Measurements from ENCODE around the gene SYT3.

Gene SYT3, protein sequence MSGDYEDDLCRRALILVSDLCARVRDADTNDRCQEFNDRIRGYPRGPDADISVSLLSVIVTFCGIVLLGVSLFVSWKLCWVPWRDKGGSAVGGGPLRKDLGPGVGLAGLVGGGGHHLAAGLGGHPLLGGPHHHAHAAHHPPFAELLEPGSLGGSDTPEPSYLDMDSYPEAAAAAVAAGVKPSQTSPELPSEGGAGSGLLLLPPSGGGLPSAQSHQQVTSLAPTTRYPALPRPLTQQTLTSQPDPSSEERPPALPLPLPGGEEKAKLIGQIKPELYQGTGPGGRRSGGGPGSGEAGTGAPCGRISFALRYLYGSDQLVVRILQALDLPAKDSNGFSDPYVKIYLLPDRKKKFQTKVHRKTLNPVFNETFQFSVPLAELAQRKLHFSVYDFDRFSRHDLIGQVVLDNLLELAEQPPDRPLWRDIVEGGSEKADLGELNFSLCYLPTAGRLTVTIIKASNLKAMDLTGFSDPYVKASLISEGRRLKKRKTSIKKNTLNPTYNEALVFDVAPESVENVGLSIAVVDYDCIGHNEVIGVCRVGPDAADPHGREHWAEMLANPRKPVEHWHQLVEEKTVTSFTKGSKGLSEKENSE

DNA sequence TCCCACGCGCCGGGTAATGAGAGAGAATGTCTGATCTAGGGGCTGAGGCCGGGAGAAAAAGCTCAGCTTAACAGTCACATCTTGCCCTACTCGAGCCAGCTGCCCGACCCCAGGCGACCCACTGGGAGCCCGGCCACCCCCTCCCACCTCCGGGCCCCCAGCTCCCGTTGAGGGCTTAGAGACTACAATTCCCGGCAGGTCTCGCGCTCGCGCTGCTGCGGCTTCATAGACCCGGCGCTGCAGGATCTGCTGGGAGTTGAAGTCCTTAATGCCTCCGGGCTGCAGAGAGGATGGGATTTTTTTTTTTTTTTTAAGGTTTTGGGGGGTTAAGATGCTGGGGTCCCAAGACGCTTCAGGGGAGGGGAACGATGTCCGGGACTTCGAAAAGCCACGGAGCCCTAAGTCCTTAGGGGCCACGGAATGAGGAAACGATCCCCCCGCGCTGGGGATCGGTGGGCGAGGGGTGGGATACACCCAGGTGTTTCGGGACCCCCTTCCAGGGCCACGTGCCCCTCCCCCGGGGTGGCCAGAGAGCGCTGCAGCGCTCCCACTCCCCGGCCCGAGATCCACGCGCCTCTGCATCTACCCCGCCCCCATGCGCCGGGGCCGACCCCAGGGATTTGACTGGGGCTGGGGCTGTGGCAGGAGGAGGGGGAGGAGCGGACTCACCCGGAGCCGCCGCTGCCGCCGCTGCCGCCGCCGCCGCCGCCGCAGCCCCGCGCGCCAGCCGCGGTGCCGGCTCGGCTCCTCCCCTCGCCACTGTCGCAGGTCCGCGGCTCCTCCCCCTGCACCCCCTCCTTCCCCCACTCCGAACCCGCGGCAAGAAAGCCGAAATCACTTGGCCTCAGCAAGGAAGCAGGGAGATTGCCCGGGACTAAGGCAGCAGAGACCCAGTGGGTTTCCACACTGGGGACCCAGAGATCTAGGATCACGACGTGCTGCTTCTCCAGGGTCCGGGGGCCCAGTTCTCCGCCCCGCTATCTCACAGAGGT, at the start of gene SYT3:
Gene SYT3 (minus strand): TSS at position 761 of the 992 bp plus-strand sequence. CDS start 2,470 bp downstream, outside the sequence.
- Histone ChIP-seq H3K27ac (no peak within 1 kb of the TSS), H3K36me3 (no peaks in the 10 kb centered on the region), H3K4me1 (peaks cover 0 to 13% (median 5%) of the 10 kb centered on the region in 4 donors), H3K9me3 (peaks cover 0 to 6% (median 0%) of the 10 kb centered on the region in 3 donors), H3K27me3 (peaks cover 0 to 77% of the 10 kb centered on the region in 2 donors), H3K4me3 (peak within 1 kb of the TSS; percentile 18 to 41)
- TF ChIP-seq, protein P1, sequence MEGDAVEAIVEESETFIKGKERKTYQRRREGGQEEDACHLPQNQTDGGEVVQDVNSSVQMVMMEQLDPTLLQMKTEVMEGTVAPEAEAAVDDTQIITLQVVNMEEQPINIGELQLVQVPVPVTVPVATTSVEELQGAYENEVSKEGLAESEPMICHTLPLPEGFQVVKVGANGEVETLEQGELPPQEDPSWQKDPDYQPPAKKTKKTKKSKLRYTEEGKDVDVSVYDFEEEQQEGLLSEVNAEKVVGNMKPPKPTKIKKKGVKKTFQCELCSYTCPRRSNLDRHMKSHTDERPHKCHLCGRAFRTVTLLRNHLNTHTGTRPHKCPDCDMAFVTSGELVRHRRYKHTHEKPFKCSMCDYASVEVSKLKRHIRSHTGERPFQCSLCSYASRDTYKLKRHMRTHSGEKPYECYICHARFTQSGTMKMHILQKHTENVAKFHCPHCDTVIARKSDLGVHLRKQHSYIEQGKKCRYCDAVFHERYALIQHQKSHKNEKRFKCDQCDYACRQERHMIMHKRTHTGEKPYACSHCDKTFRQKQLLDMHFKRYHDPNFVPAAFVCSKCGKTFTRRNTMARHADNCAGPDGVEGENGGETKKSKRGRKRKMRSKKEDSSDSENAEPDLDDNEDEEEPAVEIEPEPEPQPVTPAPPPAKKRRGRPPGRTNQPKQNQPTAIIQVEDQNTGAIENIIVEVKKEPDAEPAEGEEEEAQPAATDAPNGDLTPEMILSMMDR (IDR thresholded peaks at IDR 0.05): no peak
- intact Hi-C loops (cut with DNase I; ENCODE audit: low total_unique reads): no loop called here
- no peak for DNase-seq

DNA sequence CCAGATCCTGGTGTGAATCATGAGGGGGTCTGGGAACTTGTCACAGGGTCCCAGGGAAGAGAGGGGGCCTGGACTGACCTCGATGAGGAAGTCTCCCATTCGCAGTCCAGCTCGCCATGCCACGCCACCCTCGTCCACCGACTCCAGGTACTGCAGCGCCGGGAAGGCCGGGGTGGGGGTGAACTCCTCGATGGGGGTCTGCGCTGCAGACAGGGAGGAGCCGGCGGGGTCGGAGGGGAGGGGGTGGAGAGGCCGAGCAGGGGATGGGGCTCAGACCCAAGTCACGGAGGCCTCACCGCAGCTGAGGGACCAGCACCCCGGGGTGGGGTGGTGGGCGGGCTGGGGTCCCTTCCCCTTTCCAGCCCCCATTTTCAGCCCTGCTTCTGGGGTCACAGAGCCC, 49.1 kb upstream of the SYT3 start:
- no peak overlapping the region for H3K4me3 ChIP-seq
- no peaks in the 10 kb centered on the region for H3K4me1 ChIP-seq
- intact Hi-C loops (cut with DNase I; ENCODE audit: low total_unique reads): no loop called here
- no peak overlapping the region for H3K27ac ChIP-seq
- no peak for DNase-seq
- TF ChIP-seq, protein P1 (IDR thresholded peaks at IDR 0.05): no peak
- no peaks in the 10 kb centered on the region for H3K36me3 ChIP-seq
- no peaks in the 10 kb centered on the region for H3K9me3 ChIP-seq
- H3K27me3 ChIP-seq: peaks cover 0 to 71% of the 10 kb centered on the region in 2 donors

DNA sequence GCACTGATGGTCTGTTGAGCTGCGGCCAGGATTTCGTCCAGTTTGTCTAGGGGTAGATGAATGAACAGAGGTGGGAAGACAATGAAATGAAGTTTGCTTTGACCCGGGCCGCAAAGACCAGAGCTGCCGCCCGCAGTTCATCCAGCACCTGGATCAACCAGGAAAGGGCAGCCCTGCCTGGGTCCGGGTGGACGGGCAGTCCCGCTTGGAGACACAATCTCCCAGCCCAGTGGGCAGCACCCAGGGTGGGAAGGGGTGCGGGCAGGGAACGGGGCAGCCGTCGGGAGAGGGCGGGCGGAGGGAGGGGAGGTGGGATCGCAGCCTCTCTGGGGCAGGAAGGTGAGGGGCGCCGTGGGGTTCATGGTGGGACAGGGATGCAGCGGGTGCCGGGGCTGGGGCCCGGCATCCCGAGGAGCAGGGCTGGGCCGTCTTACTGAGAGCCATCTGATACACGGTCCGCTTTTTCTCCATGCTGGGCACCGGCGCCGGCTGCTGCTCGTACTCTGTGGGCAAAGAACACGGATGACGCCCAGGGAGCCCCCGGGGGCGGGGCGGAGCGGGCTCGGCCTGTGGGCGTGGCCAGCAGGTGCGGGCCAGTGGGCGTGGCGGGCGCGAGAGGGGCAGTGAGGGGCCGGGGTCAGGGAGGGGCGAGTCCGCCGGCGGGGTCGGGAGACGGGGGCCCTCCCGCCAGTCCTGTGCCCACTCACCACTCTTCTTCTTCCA, 46.8 kb upstream of the SYT3 start:
- Histone ChIP-seq H3K27me3 (peaks cover 0 to 72% of the 10 kb centered on the region in 2 donors), H3K36me3 (no peaks in the 10 kb centered on the region), H3K4me3 (no peak overlapping the region), H3K27ac (no peak overlapping the region), H3K4me1 (no peaks in the 10 kb centered on the region), H3K9me3 (no peaks in the 10 kb centered on the region)
- intact Hi-C loops (cut with DNase I; ENCODE audit: low total_unique reads): no loop called here
- TF ChIP-seq, protein P1 (IDR thresholded peaks at IDR 0.05): no peak
- no peak for DNase-seq

DNA sequence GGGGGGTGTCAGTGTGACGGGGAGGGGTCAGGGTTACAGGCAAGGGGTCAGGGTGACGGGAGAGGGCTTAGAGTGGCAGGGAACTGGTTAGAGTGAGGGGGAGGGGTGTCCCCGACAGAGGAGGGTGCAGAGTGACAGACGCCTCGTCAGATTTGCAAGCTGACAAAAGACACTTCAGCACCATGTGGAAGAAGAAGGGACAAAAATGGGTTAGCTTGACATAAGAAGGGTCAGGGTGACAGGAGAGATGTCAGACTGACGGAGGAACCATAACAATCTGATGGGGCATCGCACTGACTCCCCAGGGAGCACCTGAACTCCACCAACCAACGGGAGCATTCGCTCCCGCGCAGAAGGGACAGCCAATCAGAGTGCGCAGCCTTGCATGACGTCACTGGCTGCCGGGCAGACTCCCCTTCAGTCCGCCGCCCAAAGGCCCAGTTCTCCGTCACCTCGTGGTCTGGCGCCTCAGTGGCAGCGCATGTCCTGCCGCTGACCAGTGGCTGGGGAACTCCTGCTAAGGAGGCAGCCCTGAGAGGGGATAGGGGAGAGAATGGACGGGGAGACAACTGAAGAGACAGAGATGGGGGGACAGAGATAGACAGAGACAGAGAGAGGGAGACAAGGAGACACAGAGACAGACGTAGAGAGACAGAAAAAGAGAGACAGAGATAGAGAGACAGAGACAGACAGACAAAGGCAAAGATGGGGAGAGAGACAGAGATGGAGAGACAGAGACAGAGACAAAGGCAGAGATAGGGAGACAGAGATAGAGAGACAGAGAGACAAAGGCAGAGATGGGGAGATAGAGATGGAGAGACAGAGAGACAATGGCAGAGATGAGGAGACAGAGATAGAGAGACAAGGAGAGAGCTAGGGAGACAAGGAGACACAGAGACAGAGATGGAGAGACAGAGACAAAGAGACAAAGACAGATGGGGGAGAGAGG, 39.8 kb upstream of the SYT3 start:
- H3K36me3 ChIP-seq: no peaks in the 10 kb centered on the region
- H3K4me3 ChIP-seq: no peak overlapping the region
- peaks cover 0 to 58% of the 10 kb centered on the region in 2 donors for H3K27me3 ChIP-seq
- peaks cover 0 to 4% (median 0%) of the 10 kb centered on the region in 3 donors for H3K9me3 ChIP-seq
- intact Hi-C loops (cut with DNase I; ENCODE audit: low total_unique reads): no loop called here
- TF ChIP-seq, protein P1 (IDR thresholded peaks at IDR 0.05): no peak
- H3K4me1 ChIP-seq: peaks cover 0 to 7% (median 0%) of the 10 kb centered on the region in 4 donors
- no peak overlapping the region for H3K27ac ChIP-seq
- peak; percentile 54 to 79 for DNase-seq

Data from tibial artery (tissue), 4 donors.